Right forelimb (tissue), 1 donor: ENCODE data around the gene GHRHR.

Source experiments
- DNase-seq: peaks from one replicate; pipeline ENCODE4 v3.0.0-alpha.2; 2018

The GHRHR gene

GRCh38 chr7:30969604-30969970 is 5.8 kb downstream of the GHRHR start:
- no peak for DNase-seq

- no peak for DNase-seq
Observed at GRCh38 chr7:30970074-30970473, 6.3 kb downstream of the GHRHR start.

GRCh38 chr7:30970594-30971094 is 6.9 kb downstream of the GHRHR start:
- DNase-seq: no peak

- no peak for DNase-seq
Observed at GRCh38 chr7:30971440-30971839, 7.7 kb downstream of the GHRHR start.

- no peak for DNase-seq
Observed at GRCh38 chr7:30971840-30972563, 8.2 kb downstream of the GHRHR start.

GRCh38 chr7:30973292-30973691 is 9.5 kb downstream of the GHRHR start:
- no peak for DNase-seq

GRCh38 chr7:30973791-30974604 is 10.2 kb downstream of the GHRHR start:
- peak; percentile 40 for DNase-seq

- DNase-seq: peak; percentile 63
Observed at GRCh38 chr7:30974605-30975255, 11.0 kb downstream of the GHRHR start.

- peak; percentile 37 for DNase-seq
Observed at GRCh38 chr7:30975256-30975899, 11.6 kb downstream of the GHRHR start.

GRCh38 chr7:30976381-30976780 is 12.6 kb downstream of the GHRHR start:
- peak; percentile 2 for DNase-seq

GRCh38 chr7:30977222-30977621 is 13.5 kb downstream of the GHRHR start:
- peak; percentile 13 for DNase-seq

- peak; percentile 47 for DNase-seq
Observed at GRCh38 chr7:30977896-30978564, 14.3 kb downstream of the GHRHR start.

GRCh38 chr7:30979027-30979426 is 15.3 kb downstream of the GHRHR start:
- peak; percentile 25 for DNase-seq

GRCh38 chr7:30980194-30980593 is 16.4 kb downstream of the GHRHR start:
- DNase-seq: peak; percentile 20

GRCh38 chr7:30980751-30981150 is 17.0 kb downstream of the GHRHR start:
- DNase-seq: no peak

- DNase-seq: peak; percentile 92
Observed at GRCh38 chr7:30983042-30983913, 19.5 kb downstream of the GHRHR start.

GRCh38 chr7:30983914-30984247 is 20.1 kb downstream of the GHRHR start:
- no peak for DNase-seq

- DNase-seq: no peak
Observed at GRCh38 chr7:30984359-30985107, 20.8 kb downstream of the GHRHR start.

- no peak for DNase-seq
Observed at GRCh38 chr7:30985756-30986155, 22.0 kb downstream of the GHRHR start.

GRCh38 chr7:30986331-30986730 is 22.6 kb downstream of the GHRHR start:
- no peak for DNase-seq

GRCh38 chr7:30986738-30987137 is 23.0 kb downstream of the GHRHR start:
- no peak for DNase-seq
